ENCODE results near the gene EPM2AIP1.
A peak's percentile ranks its signal among the peaks of the same experiment; 100 is the strongest.

The EPM2AIP1 gene

GRCh38 chr3:36969085-36969484 lies 23.8 kb downstream of the EPM2AIP1 start:
- H3F3A ChIP-seq (ENCODE audit: low read depth) = no peaks in the 10 kb centered on the region
- H3K4me1 ChIP-seq (ENCODE audit: insufficient read depth, low read length, poor library complexity, severe bottlenecking) = peaks cover 35% of the 10 kb centered on the region
- 0 out of 2 replicates have a peak overlapping the region, but pooled peaks have one; percentile 35 for H2AFZ ChIP-seq (ENCODE audit: low read length)
- TF ChIP-seq EZH2phosphoT487 (IDR thresholded peaks at IDR 0.05; ENCODE audit: borderline replicate concordance) = no peak
- TF ChIP-seq, protein P1, sequence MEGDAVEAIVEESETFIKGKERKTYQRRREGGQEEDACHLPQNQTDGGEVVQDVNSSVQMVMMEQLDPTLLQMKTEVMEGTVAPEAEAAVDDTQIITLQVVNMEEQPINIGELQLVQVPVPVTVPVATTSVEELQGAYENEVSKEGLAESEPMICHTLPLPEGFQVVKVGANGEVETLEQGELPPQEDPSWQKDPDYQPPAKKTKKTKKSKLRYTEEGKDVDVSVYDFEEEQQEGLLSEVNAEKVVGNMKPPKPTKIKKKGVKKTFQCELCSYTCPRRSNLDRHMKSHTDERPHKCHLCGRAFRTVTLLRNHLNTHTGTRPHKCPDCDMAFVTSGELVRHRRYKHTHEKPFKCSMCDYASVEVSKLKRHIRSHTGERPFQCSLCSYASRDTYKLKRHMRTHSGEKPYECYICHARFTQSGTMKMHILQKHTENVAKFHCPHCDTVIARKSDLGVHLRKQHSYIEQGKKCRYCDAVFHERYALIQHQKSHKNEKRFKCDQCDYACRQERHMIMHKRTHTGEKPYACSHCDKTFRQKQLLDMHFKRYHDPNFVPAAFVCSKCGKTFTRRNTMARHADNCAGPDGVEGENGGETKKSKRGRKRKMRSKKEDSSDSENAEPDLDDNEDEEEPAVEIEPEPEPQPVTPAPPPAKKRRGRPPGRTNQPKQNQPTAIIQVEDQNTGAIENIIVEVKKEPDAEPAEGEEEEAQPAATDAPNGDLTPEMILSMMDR (conservative IDR thresholded peaks at IDR 0.05; ENCODE audit: low read length) = no peak
- H3K9me2 ChIP-seq (replicated peaks; ENCODE audit: low read depth, low read length) = no peaks in the 10 kb centered on the region
- no peaks in the 10 kb centered on the region for H3K79me2 ChIP-seq (ENCODE audit: insufficient read depth, low read length)
- no peaks in the 10 kb centered on the region for H4K20me1 ChIP-seq (ENCODE audit: insufficient read depth, low read length, poor library complexity, severe bottlenecking)
- H3K9ac ChIP-seq (ENCODE audit: low read depth, low read length, poor library complexity, severe bottlenecking) = peak overlapping the region; percentile 75
- H3K36me3 ChIP-seq (ENCODE audit: insufficient read depth, low read length) = no peaks in the 10 kb centered on the region
- H3K27me3 ChIP-seq (ENCODE audit: insufficient read depth, low read length, poor library complexity, severe bottlenecking) = no peaks in the 10 kb centered on the region
- peak overlapping the region; percentile 48 for H3K4me3 ChIP-seq (ENCODE audit: low read length, poor library complexity, severe bottlenecking)
- peak overlapping the region; percentile 27 for H3K4me2 ChIP-seq (ENCODE audit: low read depth, low read length, poor library complexity, severe bottlenecking)
- no peaks in the 10 kb centered on the region for H3K9me3 ChIP-seq (ENCODE audit: insufficient read depth, low read depth, low read length)

- Histone ChIP-seq H3K9ac (ENCODE audit: low read depth, low read length, poor library complexity, severe bottlenecking) (no peak overlapping the region), H3K4me2 (ENCODE audit: low read depth, low read length, poor library complexity, severe bottlenecking) (no peak overlapping the region), H4K20me1 (ENCODE audit: insufficient read depth, low read length, poor library complexity, severe bottlenecking) (no peaks in the 10 kb centered on the region), H3K4me1 (ENCODE audit: insufficient read depth, low read length, poor library complexity, severe bottlenecking) (peaks cover 30% of the 10 kb centered on the region), H3K9me3 (ENCODE audit: insufficient read depth, low read depth, low read length) (no peaks in the 10 kb centered on the region), H3K79me2 (ENCODE audit: insufficient read depth, low read length) (no peaks in the 10 kb centered on the region), H3K27me3 (ENCODE audit: insufficient read depth, low read length, poor library complexity, severe bottlenecking) (no peaks in the 10 kb centered on the region), H3K4me3 (ENCODE audit: low read length, poor library complexity, severe bottlenecking) (no peak overlapping the region), H3K36me3 (ENCODE audit: insufficient read depth, low read length) (no peaks in the 10 kb centered on the region), H3F3A (ENCODE audit: low read depth) (no peaks in the 10 kb centered on the region), H2AFZ (ENCODE audit: low read length) (peak overlapping the region; percentile 43), H3K9me2 (replicated peaks; ENCODE audit: low read depth, low read length) (no peaks in the 10 kb centered on the region)
- TF ChIP-seq EZH2phosphoT487 (IDR thresholded peaks at IDR 0.05; ENCODE audit: borderline replicate concordance) = no peak
- TF ChIP-seq, protein P1 (conservative IDR thresholded peaks at IDR 0.05; ENCODE audit: low read length) = no peak
Measured at GRCh38 chr3:36965440-36965839, 27.5 kb downstream of the EPM2AIP1 start.

GRCh38 chr3:36964817-36965216 lies 28.1 kb downstream of the EPM2AIP1 start:
- H3K36me3 ChIP-seq (ENCODE audit: insufficient read depth, low read length) = no peaks in the 10 kb centered on the region
- H3K4me3 ChIP-seq (ENCODE audit: low read length, poor library complexity, severe bottlenecking) = no peak overlapping the region
- no peaks in the 10 kb centered on the region for H4K20me1 ChIP-seq (ENCODE audit: insufficient read depth, low read length, poor library complexity, severe bottlenecking)
- H3K79me2 ChIP-seq (ENCODE audit: insufficient read depth, low read length) = no peaks in the 10 kb centered on the region
- no peaks in the 10 kb centered on the region for H3K9me2 ChIP-seq (replicated peaks; ENCODE audit: low read depth, low read length)
- H3K9me3 ChIP-seq (ENCODE audit: insufficient read depth, low read depth, low read length) = no peaks in the 10 kb centered on the region
- TF ChIP-seq EZH2phosphoT487 (IDR thresholded peaks at IDR 0.05; ENCODE audit: borderline replicate concordance) = no peak
- TF ChIP-seq, protein P1 (conservative IDR thresholded peaks at IDR 0.05; ENCODE audit: low read length) = no peak
- H3F3A ChIP-seq (ENCODE audit: low read depth) = no peaks in the 10 kb centered on the region
- peaks cover 25% of the 10 kb centered on the region for H3K4me1 ChIP-seq (ENCODE audit: insufficient read depth, low read length, poor library complexity, severe bottlenecking)
- peak overlapping the region; percentile 43 for H2AFZ ChIP-seq (ENCODE audit: low read length)
- H3K4me2 ChIP-seq (ENCODE audit: low read depth, low read length, poor library complexity, severe bottlenecking) = peak overlapping the region; percentile 28
- H3K27me3 ChIP-seq (ENCODE audit: insufficient read depth, low read length, poor library complexity, severe bottlenecking) = no peaks in the 10 kb centered on the region
- H3K9ac ChIP-seq (ENCODE audit: low read depth, low read length, poor library complexity, severe bottlenecking) = no peak overlapping the region
